HepG2 (cell line): ENCODE data around the gene NEMF. TPM values are rescaled to one million over a fixed set of nuclear protein-coding genes. Genes with fewer than 3 reads are reported as not detected.

Experiments used
- BORCS8-MEF2B ChIP-seq: sonication (generic); formaldehyde crosslinking; IDR thresholded peaks from 2 replicates; pipeline ENCODE4 v1.8.0; 2022; ENCODE audit warnings: mild to moderate bottlenecking, missing genetic modification reagents
- EZH2 ChIP-seq: conservative IDR thresholded peaks from 2 replicates; pipeline ENCODE4 v1.6.1; 2012; ENCODE audit warnings: mild to moderate bottlenecking, low read depth, low read length, moderate library complexity
- MAF1 ChIP-seq: sonication (generic); formaldehyde crosslinking; IDR thresholded peaks from 2 replicates; pipeline ENCODE4 v1.5.0; 2020; ENCODE audit warnings: missing genetic modification reagents, borderline replicate concordance
- MYNN ChIP-seq: sonication (generic); formaldehyde crosslinking; IDR thresholded peaks from 2 replicates; pipeline ENCODE4 v1.4.0; 2020; ENCODE audit warnings: mild to moderate bottlenecking, low read depth, missing genetic modification reagents
- PRDM15 ChIP-seq: sonication (generic); formaldehyde crosslinking; IDR thresholded peaks from 2 replicates; pipeline ENCODE4 v1.4.0; 2020; ENCODE audit warnings: missing genetic modification reagents
- THAP11 ChIP-seq: IDR thresholded peaks from 2 replicates; pipeline ENCODE4 v1.6.1; 2016; ENCODE audit warnings: missing biosample characterization, missing genetic modification reagents
- WIZ ChIP-seq: sonication (generic); formaldehyde crosslinking; IDR thresholded peaks from 2 replicates; pipeline ENCODE4 v1.5.1; 2020; ENCODE audit warnings: mild to moderate bottlenecking, missing genetic modification reagents
- ZFP37 ChIP-seq: sonication (generic); formaldehyde crosslinking; IDR thresholded peaks from 2 replicates; pipeline ENCODE4 v1.4.0; 2020; ENCODE audit warnings: missing genetic modification reagents, borderline replicate concordance
- ZNF768 ChIP-seq: sonication (generic); formaldehyde crosslinking; IDR thresholded peaks from 2 replicates; pipeline ENCODE4 v1.4.0; 2020; ENCODE audit warnings: missing genetic modification reagents
- polyA plus RNA-seq, 8 experiments: library from polyadenylated mRNA; depleted of rRNA in 3 of 8; stranded (reverse) in 7 of 8; unstranded in 1 of 8; fragments of >200 nt; fragmentation: Illumina TruSeq in 4 of 8; extraction: Trizol in 4 of 8; gene quantifications; 2 replicates each; pipeline versions ENCODE4 v1.2.1 to v1.2.3, GENCODE V29; 2011 to 2016; ENCODE audit warnings: low read depth in 4 of 8, missing spikeins in 1 of 8, mixed read lengths in 1 of 8; ENCODE audit not compliant: insufficient read depth in 1 of 8
- total RNA-seq, 5 experiments: library from RNA; depleted of rRNA; stranded (reverse); fragments of >200 nt; fragmentation: Illumina TruSeq; extraction: Trizol; gene quantifications; 2 replicates each; pipeline ENCODE4 v1.2.3, GENCODE V29; 2016; ENCODE audit warnings: low read depth in 1 of 5
- TF ChIP-seq, protein P1 (sequence below): sonication (generic); formaldehyde crosslinking; IDR thresholded peaks from 2 replicates; pipeline ENCODE4 v1.4.0; 2020; ENCODE audit warnings: missing genetic modification reagents
- TF ChIP-seq, protein P2 (sequence below): sonication (generic); formaldehyde crosslinking; IDR thresholded peaks from one replicate; pipeline ENCODE4 v1.5.1; 2020; ENCODE audit warnings: mild to moderate bottlenecking, missing genetic modification reagents; ENCODE audit errors: not compliant biosample characterization
- TF ChIP-seq, protein P3 (sequence below): sonication (generic); formaldehyde crosslinking; IDR thresholded peaks from 2 replicates; pipeline ENCODE4 v1.5.1; 2020; ENCODE audit warnings: mild to moderate bottlenecking, missing genetic modification reagents, borderline replicate concordance

The NEMF gene
- total and polyA plus RNA-seq, 2 of the 13 experiments (the other 11 are each of a cell fraction or from before 2014, with no cell fraction given), result 21.3 to 57.9 TPM

GRCh38 chr14:49768301-49769121 is 84.1 kb downstream of the NEMF start (continued):
- TF ChIP-seq, protein P1, sequence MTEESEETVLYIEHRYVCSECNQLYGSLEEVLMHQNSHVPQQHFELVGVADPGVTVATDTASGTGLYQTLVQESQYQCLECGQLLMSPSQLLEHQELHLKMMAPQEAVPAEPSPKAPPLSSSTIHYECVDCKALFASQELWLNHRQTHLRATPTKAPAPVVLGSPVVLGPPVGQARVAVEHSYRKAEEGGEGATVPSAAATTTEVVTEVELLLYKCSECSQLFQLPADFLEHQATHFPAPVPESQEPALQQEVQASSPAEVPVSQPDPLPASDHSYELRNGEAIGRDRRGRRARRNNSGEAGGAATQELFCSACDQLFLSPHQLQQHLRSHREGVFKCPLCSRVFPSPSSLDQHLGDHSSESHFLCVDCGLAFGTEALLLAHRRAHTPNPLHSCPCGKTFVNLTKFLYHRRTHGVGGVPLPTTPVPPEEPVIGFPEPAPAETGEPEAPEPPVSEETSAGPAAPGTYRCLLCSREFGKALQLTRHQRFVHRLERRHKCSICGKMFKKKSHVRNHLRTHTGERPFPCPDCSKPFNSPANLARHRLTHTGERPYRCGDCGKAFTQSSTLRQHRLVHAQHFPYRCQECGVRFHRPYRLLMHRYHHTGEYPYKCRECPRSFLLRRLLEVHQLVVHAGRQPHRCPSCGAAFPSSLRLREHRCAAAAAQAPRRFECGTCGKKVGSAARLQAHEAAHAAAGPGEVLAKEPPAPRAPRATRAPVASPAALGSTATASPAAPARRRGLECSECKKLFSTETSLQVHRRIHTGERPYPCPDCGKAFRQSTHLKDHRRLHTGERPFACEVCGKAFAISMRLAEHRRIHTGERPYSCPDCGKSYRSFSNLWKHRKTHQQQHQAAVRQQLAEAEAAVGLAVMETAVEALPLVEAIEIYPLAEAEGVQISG (CRISPR knock-in tag), result no peak
- no peak for TF ChIP-seq PRDM15 (CRISPR knock-in tag)
- TF ChIP-seq ZFP37 (CRISPR knock-in tag), result peak; percentile 30; the same call in 1 of the 2 replicates
- no peak for TF ChIP-seq MYNN
- no peak; the same call in 1 of the 2 replicates for TF ChIP-seq ZNF768 (CRISPR knock-in tag)
- TF ChIP-seq BORCS8-MEF2B (CRISPR knock-in tag), result no peak; the same call in 1 of the 2 replicates
- no peak for TF ChIP-seq WIZ (CRISPR knock-in tag)
- TF ChIP-seq, protein P2, sequence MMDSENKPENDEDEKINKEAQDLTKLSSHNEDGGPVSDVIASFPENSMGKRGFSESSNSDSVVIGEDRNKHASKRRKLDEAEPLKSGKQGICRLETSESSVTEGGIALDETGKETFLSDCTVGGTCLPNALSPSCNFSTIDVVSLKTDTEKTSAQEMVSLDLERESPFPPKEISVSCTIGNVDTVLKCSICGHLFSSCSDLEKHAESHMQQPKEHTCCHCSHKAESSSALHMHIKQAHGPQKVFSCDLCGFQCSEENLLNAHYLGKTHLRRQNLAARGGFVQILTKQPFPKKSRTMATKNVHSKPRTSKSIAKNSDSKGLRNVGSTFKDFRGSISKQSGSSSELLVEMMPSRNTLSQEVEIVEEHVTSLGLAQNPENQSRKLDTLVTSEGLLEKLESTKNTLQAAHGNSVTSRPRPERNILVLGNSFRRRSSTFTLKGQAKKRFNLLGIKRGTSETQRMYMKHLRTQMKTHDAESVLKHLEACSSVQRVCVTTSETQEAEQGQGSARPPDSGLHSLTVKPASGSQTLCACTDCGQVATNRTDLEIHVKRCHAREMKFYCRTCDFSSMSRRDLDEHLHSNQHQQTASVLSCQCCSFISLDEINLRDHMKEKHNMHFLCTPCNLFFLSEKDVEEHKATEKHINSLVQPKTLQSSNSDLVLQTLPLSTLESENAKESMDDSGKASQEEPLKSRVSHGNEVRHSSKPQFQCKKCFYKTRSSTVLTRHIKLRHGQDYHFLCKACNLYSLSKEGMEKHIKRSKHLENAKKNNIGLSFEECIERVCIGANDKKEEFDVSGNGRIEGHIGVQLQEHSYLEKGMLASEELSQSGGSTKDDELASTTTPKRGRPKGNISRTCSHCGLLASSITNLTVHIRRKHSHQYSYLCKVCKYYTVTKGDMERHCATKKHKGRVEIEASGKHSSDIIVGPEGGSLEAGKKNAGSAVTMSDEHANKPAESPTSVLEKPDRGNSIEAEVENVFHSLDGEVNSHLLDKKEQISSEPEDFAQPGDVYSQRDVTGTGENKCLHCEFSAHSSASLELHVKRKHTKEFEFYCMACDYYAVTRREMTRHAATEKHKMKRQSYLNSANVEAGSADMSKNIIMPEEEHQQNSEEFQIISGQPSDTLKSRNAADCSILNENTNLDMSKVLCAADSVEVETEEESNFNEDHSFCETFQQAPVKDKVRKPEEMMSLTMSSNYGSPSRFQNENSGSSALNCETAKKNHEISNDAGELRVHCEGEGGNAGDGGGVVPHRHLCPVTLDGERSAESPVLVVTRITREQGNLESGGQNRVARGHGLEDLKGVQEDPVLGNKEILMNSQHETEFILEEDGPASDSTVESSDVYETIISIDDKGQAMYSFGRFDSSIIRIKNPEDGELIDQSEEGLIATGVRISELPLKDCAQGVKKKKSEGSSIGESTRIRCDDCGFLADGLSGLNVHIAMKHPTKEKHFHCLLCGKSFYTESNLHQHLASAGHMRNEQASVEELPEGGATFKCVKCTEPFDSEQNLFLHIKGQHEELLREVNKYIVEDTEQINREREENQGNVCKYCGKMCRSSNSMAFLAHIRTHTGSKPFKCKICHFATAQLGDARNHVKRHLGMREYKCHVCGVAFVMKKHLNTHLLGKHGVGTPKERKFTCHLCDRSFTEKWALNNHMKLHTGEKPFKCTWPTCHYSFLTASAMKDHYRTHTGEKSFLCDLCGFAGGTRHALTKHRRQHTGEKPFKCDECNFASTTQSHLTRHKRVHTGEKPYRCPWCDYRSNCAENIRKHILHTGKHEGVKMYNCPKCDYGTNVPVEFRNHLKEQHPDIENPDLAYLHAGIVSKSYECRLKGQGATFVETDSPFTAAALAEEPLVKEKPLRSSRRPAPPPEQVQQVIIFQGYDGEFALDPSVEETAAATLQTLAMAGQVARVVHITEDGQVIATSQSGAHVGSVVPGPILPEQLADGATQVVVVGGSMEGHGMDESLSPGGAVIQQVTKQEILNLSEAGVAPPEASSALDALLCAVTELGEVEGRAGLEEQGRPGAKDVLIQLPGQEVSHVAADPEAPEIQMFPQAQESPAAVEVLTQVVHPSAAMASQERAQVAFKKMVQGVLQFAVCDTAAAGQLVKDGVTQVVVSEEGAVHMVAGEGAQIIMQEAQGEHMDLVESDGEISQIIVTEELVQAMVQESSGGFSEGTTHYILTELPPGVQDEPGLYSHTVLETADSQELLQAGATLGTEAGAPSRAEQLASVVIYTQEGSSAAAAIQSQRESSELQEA (CRISPR knock-in tag), result peak; percentile 10
- no peak for TF ChIP-seq EZH2
- no peak for TF ChIP-seq MAF1 (CRISPR knock-in tag)
- TF ChIP-seq THAP11 (CRISPR knock-in tag), result no peak
- TF ChIP-seq, protein P3, sequence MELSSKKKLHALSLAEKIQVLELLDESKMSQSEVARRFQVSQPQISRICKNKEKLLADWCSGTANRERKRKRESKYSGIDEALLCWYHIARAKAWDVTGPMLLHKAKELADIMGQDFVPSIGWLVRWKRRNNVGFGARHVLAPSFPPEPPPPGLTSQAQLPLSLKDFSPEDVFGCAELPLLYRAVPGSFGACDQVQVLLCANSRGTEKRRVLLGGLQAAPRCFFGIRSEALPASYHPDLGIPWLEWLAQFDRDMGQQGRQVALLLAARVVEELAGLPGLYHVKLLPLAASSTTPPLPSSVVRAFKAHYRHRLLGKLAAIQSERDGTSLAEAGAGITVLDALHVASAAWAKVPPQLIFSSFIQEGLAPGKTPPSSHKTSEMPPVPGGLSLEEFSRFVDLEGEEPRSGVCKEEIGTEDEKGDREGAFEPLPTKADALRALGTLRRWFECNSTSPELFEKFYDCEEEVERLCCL, result no peak
